Progenitor cell of endocrine pancreas (in vitro differentiated cells): Measurements from ENCODE around the gene RPP38. TPM values are rescaled to one million over a fixed set of nuclear protein-coding genes. Genes with fewer than 3 reads are reported as not detected.

ENCODE experiments used
- DNase-seq: peaks from one replicate; pipeline ENCODE4 v3.0.0; 2021; ENCODE audit warnings: low spot score; ENCODE audit not compliant: unreplicated experiment
- H3K27ac Mint-ChIP-seq: 2 replicates; pipeline ENCODE4 v1.8.0; 2021; ENCODE audit warnings: mild to moderate bottlenecking, moderate library complexity, mixed read lengths
- H3K27me3 Mint-ChIP-seq: 2 replicates; pipeline ENCODE4 v1.8.0; 2021; ENCODE audit warnings: mixed read lengths
- H3K36me3 Mint-ChIP-seq: 2 replicates; pipeline ENCODE4 v1.8.0; 2022; ENCODE audit warnings: mixed read lengths; ENCODE audit not compliant: insufficient read depth
- H3K4me1 Mint-ChIP-seq: 2 replicates; pipeline ENCODE4 v1.8.0; 2021; ENCODE audit warnings: low read depth, mixed read lengths
- H3K4me3 Mint-ChIP-seq: 2 replicates; pipeline ENCODE4 v1.8.0; 2021; ENCODE audit warnings: low read depth, mild to moderate bottlenecking, moderate library complexity, mixed read lengths
- H3K9me3 Mint-ChIP-seq: 2 replicates; pipeline ENCODE4 v1.8.0; 2021; ENCODE audit warnings: low read depth, mixed read lengths
- long read RNA-seq: library from polyadenylated mRNA; unstranded; transcript quantifications from one replicate; pipeline ENCODE4 v2.0.0, GENCODE V29; 2020
- total RNA-seq: library from RNA; stranded (reverse); gene quantifications from 2 replicates; pipeline ENCODE4 v1.2.1, GENCODE V29; 2021
- TF ChIP-seq, protein P1 (sequence below): fragments of 200-600 bp; sonication (generic); IDR thresholded peaks from one replicate; pipeline ENCODE4 v1.5.0; 2021; ENCODE audit warnings: antibody characterized with exemption, mild to moderate bottlenecking; ENCODE audit not compliant: unreplicated experiment

Gene RPP38, protein sequence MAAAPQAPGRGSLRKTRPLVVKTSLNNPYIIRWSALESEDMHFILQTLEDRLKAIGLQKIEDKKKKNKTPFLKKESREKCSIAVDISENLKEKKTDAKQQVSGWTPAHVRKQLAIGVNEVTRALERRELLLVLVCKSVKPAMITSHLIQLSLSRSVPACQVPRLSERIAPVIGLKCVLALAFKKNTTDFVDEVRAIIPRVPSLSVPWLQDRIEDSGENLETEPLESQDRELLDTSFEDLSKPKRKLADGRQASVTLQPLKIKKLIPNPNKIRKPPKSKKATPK
- 19.0 and 20.0 TPM in 2 replicates for total RNA-seq
- long read RNA-seq, transcript RPP38-203 (2 exons, 1,030 nt): major isoform, 5 of 13 reads
- long read RNA-seq, partial matches to known transcripts: 0 of 13 reads
- long read RNA-seq, other reads (novel, unspliced or antisense): 5 of 13 reads

GRCh38 chr10:15097011-15097812 is at the start of gene RPP38:
TSS of gene RPP38 (plus strand) at chr10:15097355. CDS start at chr10:15103315, 5,960 bp downstream.
- peak within 1 kb of the TSS; percentile 98 for H3K4me3 Mint-ChIP-seq
- H3K9me3 Mint-ChIP-seq: no peaks in the 10 kb centered on the region
- no peaks in the 10 kb centered on the region for H3K27me3 Mint-ChIP-seq
- TF ChIP-seq, protein P1, sequence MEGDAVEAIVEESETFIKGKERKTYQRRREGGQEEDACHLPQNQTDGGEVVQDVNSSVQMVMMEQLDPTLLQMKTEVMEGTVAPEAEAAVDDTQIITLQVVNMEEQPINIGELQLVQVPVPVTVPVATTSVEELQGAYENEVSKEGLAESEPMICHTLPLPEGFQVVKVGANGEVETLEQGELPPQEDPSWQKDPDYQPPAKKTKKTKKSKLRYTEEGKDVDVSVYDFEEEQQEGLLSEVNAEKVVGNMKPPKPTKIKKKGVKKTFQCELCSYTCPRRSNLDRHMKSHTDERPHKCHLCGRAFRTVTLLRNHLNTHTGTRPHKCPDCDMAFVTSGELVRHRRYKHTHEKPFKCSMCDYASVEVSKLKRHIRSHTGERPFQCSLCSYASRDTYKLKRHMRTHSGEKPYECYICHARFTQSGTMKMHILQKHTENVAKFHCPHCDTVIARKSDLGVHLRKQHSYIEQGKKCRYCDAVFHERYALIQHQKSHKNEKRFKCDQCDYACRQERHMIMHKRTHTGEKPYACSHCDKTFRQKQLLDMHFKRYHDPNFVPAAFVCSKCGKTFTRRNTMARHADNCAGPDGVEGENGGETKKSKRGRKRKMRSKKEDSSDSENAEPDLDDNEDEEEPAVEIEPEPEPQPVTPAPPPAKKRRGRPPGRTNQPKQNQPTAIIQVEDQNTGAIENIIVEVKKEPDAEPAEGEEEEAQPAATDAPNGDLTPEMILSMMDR: no peak
- peak within 1 kb of the TSS; percentile 99 for H3K27ac Mint-ChIP-seq
- H3K4me1 Mint-ChIP-seq: peaks cover 17% of the 10 kb centered on the region
- DNase-seq: peak; percentile 96
- H3K36me3 Mint-ChIP-seq: peaks cover 1% of the 10 kb centered on the region

DNA sequence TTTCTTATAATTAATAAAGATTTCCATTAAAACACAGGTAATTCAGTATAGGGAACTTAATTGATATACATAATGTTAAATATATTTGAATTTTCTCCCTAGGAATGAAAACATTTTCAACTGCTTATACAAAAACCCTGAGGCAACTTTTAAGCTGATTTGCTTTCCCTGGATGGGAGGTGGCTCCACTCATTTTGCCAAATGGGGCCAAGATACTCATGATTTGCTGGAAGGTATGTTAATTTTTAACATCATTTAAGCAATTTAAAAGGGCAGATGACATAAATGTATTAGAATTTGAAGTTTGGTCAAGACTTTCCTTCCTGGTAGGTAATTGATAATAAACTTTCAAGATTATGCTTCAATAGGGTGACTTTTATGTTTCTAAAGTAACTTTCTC is 47.6 kb upstream of the RPP38 start:
- DNase-seq: no peak
- H3K4me3 Mint-ChIP-seq: no peak overlapping the region
- H3K4me1 Mint-ChIP-seq: no peaks in the 10 kb centered on the region
- peaks cover 3% of the 10 kb centered on the region for H3K9me3 Mint-ChIP-seq
- H3K36me3 Mint-ChIP-seq: no peaks in the 10 kb centered on the region
- H3K27me3 Mint-ChIP-seq: no peaks in the 10 kb centered on the region
- H3K27ac Mint-ChIP-seq: no peak overlapping the region
- TF ChIP-seq, protein P1: no peak

- TF ChIP-seq, protein P1: no peak
- H3K4me1 Mint-ChIP-seq: no peaks in the 10 kb centered on the region
- no peak overlapping the region for H3K27ac Mint-ChIP-seq
- H3K9me3 Mint-ChIP-seq: peaks cover 5% of the 10 kb centered on the region
- H3K27me3 Mint-ChIP-seq: no peaks in the 10 kb centered on the region
- no peak for DNase-seq
- H3K36me3 Mint-ChIP-seq: no peaks in the 10 kb centered on the region
- H3K4me3 Mint-ChIP-seq: no peak overlapping the region
Measured at GRCh38 chr10:15052121-15052520, 45.0 kb upstream of the RPP38 start.

- TF ChIP-seq, protein P1: no peak
- Mint-ChIP-seq H3K4me3 (no peak overlapping the region), H3K27ac (no peak overlapping the region), H3K36me3 (no peaks in the 10 kb centered on the region), H3K27me3 (no peaks in the 10 kb centered on the region), H3K9me3 (peaks cover 5% of the 10 kb centered on the region), H3K4me1 (no peaks in the 10 kb centered on the region)
- no peak for DNase-seq
Measured at GRCh38 chr10:15053061-15053460, 44.1 kb upstream of the RPP38 start.

- Mint-ChIP-seq H3K27me3 (no peaks in the 10 kb centered on the region), H3K4me1 (no peaks in the 10 kb centered on the region), H3K9me3 (peaks cover 15% of the 10 kb centered on the region), H3K4me3 (no peak overlapping the region), H3K36me3 (peaks cover 7% of the 10 kb centered on the region), H3K27ac (no peak overlapping the region)
- TF ChIP-seq, protein P1: no peak
- no peak for DNase-seq
Measured at GRCh38 chr10:15058689-15059088, 38.5 kb upstream of the RPP38 start.
